GM23248 (cell line): Measurements from ENCODE around the gene EP400.

Source experiments
- EZH2 ChIP-seq: fragments of 200-600 bp; sonication (generic); IDR thresholded peaks from 2 replicates; pipeline ENCODE4 v1.6.1; 2018; ENCODE audit warnings: antibody characterized with exemption, mild to moderate bottlenecking; ENCODE audit not compliant: insufficient read depth, poor library complexity, severe bottlenecking
- EZH2phosphoT487 ChIP-seq: fragments of 200-600 bp; sonication (generic); IDR thresholded peaks from 2 replicates; pipeline ENCODE4 v1.6.1; 2018; ENCODE audit warnings: antibody characterized with exemption, moderate library complexity, mild to moderate bottlenecking, low read depth; ENCODE audit not compliant: insufficient read depth

DNA sequence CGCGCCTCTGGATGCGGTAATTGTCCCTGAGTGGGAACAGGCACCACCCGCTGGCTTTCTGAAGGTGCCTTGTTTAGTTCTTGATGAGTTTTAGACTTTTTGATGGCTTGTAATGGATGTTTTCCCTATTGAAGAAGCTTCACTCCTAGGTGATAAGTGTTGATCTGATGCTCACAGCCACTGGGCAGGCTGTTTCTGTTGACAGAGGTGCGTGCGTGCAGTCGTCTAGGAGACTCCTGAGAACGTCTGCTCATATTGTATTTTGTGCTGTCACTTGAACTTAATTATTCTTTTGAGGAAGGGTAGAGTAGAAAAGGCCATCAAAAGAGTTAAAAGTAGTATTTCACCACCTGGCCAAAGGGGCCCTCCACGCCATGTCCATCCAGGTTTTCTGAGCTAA lies 70.5 kb downstream of the EP400 start:
- TF ChIP-seq EZH2 (no peak), EZH2phosphoT487 (no peak)
